Mesothelial cell of epicardium (in vitro differentiated cells): ENCODE measurements around the gene P3H3. TPM values are rescaled to one million over a fixed set of nuclear protein-coding genes. Genes with fewer than 3 reads are reported as not detected.
"Not testable (repeated sequence)": the region's sequence is repeated elsewhere in the genome, so short reads cannot be mapped to it uniquely, and the experiment has no call there.

Source experiments
- DNase-seq, 2 experiments: peaks; one replicate each; pipeline ENCODE4 v3.0.0; 2021; ENCODE audit warnings: low spot score in 2 of 2; ENCODE audit not compliant: unreplicated experiment in 2 of 2
- H3K27ac Mint-ChIP-seq: 2 replicates; pipeline ENCODE4 v1.8.0; 2021; ENCODE audit warnings: mixed read lengths
- H3K27me3 Mint-ChIP-seq: 2 replicates; pipeline ENCODE4 v1.8.0; 2021; ENCODE audit warnings: low read depth, mixed read lengths
- H3K36me3 Mint-ChIP-seq: 2 replicates; pipeline ENCODE4 v1.8.0; 2021; ENCODE audit warnings: mixed read lengths
- H3K4me1 Mint-ChIP-seq: 2 replicates; pipeline ENCODE4 v1.8.0; 2021; ENCODE audit warnings: mixed read lengths
- H3K4me3 Mint-ChIP-seq: 2 replicates; pipeline ENCODE4 v1.8.0; 2021; ENCODE audit warnings: mild to moderate bottlenecking, moderate library complexity, mixed read lengths
- H3K9me3 Mint-ChIP-seq: 2 replicates; pipeline ENCODE4 v1.8.0; 2021; ENCODE audit warnings: mixed read lengths
- total RNA-seq: library from RNA; stranded (reverse); gene quantifications from 3 replicates; pipeline ENCODE4 v1.2.1, GENCODE V29; 2021
- TF ChIP-seq, protein P1 (sequence below): fragments of 200-600 bp; sonication (generic); IDR thresholded peaks from one replicate; pipeline ENCODE4 v1.5.0; 2021; ENCODE audit warnings: antibody characterized with exemption; ENCODE audit not compliant: unreplicated experiment

Gene P3H3
- total RNA-seq, 1 donor from 2014 or later: 83.8 TPM

DNA sequence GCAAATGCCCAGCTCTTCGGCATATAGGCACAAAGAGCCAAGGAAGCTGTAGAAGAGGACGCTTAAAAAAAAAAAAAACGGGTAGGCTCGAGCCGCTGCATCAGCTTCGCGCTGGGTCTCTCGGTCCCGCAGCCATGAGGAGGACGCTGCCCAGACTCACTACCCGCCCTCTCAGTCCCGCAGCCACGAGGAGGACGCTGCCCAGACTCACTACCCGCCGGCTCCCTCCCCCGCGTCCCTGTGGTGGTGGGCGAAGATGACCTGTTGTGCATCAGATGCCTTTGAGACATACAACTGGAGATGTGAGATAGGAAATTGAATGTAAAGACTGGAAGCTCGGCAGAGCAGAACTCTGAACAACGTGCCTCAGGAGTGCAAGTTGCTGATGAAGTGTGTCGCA is 56.3 kb downstream of the P3H3 start:
- H3K4me3 Mint-ChIP-seq: no peak overlapping the region
- DNase-seq: no peak
- no peaks in the 10 kb centered on the region for H3K9me3 Mint-ChIP-seq
- H3K27ac Mint-ChIP-seq: no peak overlapping the region
- no peaks in the 10 kb centered on the region for H3K36me3 Mint-ChIP-seq
- peaks cover 9% of the 10 kb centered on the region for H3K4me1 Mint-ChIP-seq
- TF ChIP-seq, protein P1, sequence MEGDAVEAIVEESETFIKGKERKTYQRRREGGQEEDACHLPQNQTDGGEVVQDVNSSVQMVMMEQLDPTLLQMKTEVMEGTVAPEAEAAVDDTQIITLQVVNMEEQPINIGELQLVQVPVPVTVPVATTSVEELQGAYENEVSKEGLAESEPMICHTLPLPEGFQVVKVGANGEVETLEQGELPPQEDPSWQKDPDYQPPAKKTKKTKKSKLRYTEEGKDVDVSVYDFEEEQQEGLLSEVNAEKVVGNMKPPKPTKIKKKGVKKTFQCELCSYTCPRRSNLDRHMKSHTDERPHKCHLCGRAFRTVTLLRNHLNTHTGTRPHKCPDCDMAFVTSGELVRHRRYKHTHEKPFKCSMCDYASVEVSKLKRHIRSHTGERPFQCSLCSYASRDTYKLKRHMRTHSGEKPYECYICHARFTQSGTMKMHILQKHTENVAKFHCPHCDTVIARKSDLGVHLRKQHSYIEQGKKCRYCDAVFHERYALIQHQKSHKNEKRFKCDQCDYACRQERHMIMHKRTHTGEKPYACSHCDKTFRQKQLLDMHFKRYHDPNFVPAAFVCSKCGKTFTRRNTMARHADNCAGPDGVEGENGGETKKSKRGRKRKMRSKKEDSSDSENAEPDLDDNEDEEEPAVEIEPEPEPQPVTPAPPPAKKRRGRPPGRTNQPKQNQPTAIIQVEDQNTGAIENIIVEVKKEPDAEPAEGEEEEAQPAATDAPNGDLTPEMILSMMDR: no peak
- no peaks in the 10 kb centered on the region for H3K27me3 Mint-ChIP-seq

DNA sequence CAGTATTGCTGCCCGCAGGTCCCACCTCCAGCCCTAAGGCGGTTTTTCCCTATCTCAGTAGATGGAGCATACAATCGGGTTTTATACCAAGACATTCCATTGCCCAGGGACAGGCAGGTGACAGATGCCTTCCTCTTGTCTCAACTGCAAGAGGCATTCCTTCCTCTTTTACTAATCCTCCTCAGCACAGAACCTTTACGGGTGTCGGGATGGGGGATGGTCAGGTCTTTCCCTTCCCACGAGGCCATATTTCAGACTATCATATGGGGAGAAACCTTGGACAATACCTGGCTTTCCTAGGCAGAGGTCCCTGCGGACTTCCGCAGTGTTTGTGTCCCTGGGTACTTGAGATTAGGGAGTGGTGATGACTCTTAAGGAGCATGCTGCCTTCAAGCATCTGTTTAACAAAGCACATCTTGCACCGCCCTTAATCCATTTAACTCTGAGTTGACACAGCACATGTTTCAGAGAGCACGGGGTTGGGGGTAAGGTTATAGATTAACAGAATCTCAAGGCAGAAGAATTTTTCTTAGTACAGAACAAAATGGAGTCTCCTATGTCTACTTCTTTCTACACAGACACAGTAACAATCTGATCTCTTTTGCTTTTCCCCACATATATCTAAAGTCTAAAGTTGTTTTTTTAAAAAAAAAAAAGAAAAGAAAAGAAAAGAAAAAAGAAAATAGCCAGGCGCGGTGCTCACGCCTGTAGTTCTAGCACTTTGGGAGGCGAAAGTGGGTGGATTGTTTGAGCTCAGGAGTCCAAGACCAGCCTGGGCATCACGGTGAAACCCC is 58.2 kb downstream of the P3H3 start:
- not testable (repeated sequence) for DNase-seq

DNA sequence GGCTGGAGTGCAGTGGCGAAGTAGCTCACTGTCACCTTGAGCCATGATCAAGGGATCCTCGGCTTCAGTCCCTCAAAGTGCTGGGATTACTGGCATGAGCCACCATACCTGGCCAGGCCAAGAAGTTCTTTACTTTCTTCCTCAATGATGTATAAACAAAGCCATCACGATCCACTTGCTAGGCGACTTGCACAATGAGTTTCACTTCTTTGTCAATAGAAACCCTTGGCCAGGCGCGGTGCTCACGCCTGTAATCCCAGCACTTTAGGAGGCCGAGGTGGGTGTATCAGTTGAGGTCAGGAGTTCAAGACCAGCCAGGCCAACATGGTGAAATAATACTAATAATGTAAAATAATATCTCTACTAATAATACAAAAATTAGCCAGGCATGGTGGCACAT is 59.3 kb downstream of the P3H3 start:
- TF ChIP-seq, protein P1: no peak
- H3K9me3 Mint-ChIP-seq: no peaks in the 10 kb centered on the region
- DNase-seq: no peak
- no peaks in the 10 kb centered on the region for H3K27me3 Mint-ChIP-seq
- peaks cover 20% of the 10 kb centered on the region for H3K4me1 Mint-ChIP-seq
- no peak overlapping the region for H3K4me3 Mint-ChIP-seq
- no peak overlapping the region for H3K27ac Mint-ChIP-seq
- no peaks in the 10 kb centered on the region for H3K36me3 Mint-ChIP-seq

More for the DNA sequence above, 58.2 kb downstream of the P3H3 start:
- not testable (repeated sequence) for H3K36me3 Mint-ChIP-seq, H3K4me3 Mint-ChIP-seq, H3K27me3 Mint-ChIP-seq, H3K9me3 Mint-ChIP-seq
- peaks cover 17% of the 10 kb centered on the region for H3K4me1 Mint-ChIP-seq
- H3K27ac Mint-ChIP-seq: peak overlapping the region; percentile 86

DNA sequence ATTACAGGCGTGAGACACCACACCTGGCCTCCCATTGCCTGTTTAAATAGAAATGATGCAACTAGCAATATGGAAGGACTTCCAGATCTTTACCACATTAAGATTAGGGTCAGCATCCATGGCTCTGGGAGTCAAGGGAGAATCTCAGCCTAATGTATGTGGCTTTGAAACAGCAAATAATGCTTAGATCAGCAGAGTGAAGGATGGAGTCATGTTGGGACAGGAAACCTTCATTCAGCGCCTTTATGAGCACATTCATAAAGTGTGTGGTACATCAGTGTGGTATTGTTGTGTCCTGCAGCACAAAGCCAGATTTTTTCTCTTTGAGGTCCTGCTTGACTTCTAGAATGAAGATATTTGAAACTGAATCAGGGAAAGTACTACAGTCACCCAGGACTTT is 60.2 kb downstream of the P3H3 start:
- Mint-ChIP-seq H3K4me3 (no peak overlapping the region), H3K4me1 (peaks cover 20% of the 10 kb centered on the region), H3K27me3 (no peaks in the 10 kb centered on the region), H3K36me3 (no peaks in the 10 kb centered on the region), H3K9me3 (no peaks in the 10 kb centered on the region), H3K27ac (no peak overlapping the region)
- DNase-seq: no peak
- TF ChIP-seq, protein P1: no peak

DNA sequence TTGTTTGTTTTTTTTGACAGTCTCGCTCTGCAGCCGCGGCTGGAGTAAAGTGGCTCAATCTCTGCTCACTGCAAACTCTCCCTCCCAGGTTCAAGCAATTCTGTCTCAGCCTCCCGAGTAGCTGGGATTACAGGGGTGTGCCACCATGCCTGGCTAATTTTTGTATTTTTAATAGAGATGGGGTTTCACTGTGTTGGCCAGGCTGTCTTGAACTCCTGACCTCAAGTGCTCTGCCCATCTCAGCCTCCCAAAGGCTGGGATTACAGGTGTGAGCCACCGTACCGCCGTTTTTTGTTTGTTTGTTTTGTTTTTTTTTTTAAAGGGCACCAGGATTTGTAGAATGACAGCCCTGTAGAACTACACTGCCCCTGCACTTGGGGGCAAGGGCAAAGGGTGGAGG is 60.6 kb downstream of the P3H3 start:
- not testable (repeated sequence) for H3K36me3 Mint-ChIP-seq, H3K4me3 Mint-ChIP-seq, H3K27ac Mint-ChIP-seq, H3K9me3 Mint-ChIP-seq, DNase-seq, H3K27me3 Mint-ChIP-seq
- H3K4me1 Mint-ChIP-seq: peaks cover 20% of the 10 kb centered on the region

Other genes with a start within 250 kb of the P3H3 start
- gene CHD4, start 221.0 kb upstream of the P3H3 start, total RNA-seq: 332 to 358 TPM (median 332 TPM) in 3 replicates
- 1.3 to 1.7 TPM (median 1.3 TPM) in 3 replicates for gene LPAR5, start 192.4 kb upstream of the P3H3 start, total RNA-seq
- 2.7 to 3.7 TPM (median 3.5 TPM) in 3 replicates for gene ACRBP, start 181.0 kb upstream of the P3H3 start, total RNA-seq
- gene ING4, start 165.3 kb upstream of the P3H3 start, total RNA-seq: 63.5 to 69.0 TPM (median 64.2 TPM) in 3 replicates
- gene ZNF384, start 139.0 kb upstream of the P3H3 start, total RNA-seq: 94.9 to 101 TPM (median 96.3 TPM) in 3 replicates
- gene PIANP, start 127.6 kb upstream of the P3H3 start, total RNA-seq: 3.7 to 6.0 TPM (median 3.9 TPM) in 3 replicates
- 34.1 to 37.6 TPM (median 34.8 TPM) in 3 replicates for gene COPS7A, start 104.4 kb upstream of the P3H3 start, total RNA-seq
- gene MLF2, start 75.3 kb upstream of the P3H3 start, total RNA-seq: 195 to 203 TPM (median 202 TPM) in 3 replicates
- 320 to 338 TPM (median 323 TPM) in 3 replicates for gene PTMS, start 62.0 kb upstream of the P3H3 start, total RNA-seq
- 2.7 to 3.8 TPM (median 3.5 TPM) in 3 replicates for gene LAG3, start 55.9 kb upstream of the P3H3 start, total RNA-seq
- gene CD4, start 38.9 kb upstream of the P3H3 start, total RNA-seq: 2.9 to 3.9 TPM (median 3.8 TPM) in 3 replicates
- gene GPR162, start 6.6 kb upstream of the P3H3 start, total RNA-seq: 10.8 to 11.5 TPM (median 11.0 TPM) in 3 replicates
- 22.9 to 24.3 TPM (median 23.0 TPM) in 3 replicates for gene GNB3, start 12.5 kb downstream of the P3H3 start, total RNA-seq
- gene CDCA3, start 22.9 kb downstream of the P3H3 start, total RNA-seq: 11.9 to 18.6 TPM (median 14.3 TPM) in 3 replicates
- gene USP5, start 23.7 kb downstream of the P3H3 start, total RNA-seq: 119 to 126 TPM (median 122 TPM) in 3 replicates
- gene TPI1, start 39.1 kb downstream of the P3H3 start, total RNA-seq: 473 to 488 TPM (median 484 TPM) in 3 replicates
- 2.4 to 4.1 TPM (median 2.9 TPM) in 3 replicates for gene SPSB2, start 44.9 kb downstream of the P3H3 start, total RNA-seq
- 11.6 to 14.4 TPM (median 13.4 TPM) in 3 replicates for gene LRRC23, start 76.4 kb downstream of the P3H3 start, total RNA-seq
- gene ENO2, start 86.2 kb downstream of the P3H3 start, total RNA-seq: 30.2 to 30.7 TPM (median 30.2 TPM) in 3 replicates
- 193 to 205 TPM (median 195 TPM) in 3 replicates for gene ATN1, start 99.6 kb downstream of the P3H3 start, total RNA-seq
- not detected in 3 replicates for gene RNU7-1, start 115.4 kb downstream of the P3H3 start, total RNA-seq
- gene C12orf57, start 115.6 kb downstream of the P3H3 start, total RNA-seq: 203 to 215 TPM (median 204 TPM) in 3 replicates
- 21.6 to 26.2 TPM (median 23.6 TPM) in 3 replicates for gene PTPN6, start 122.9 kb downstream of the P3H3 start, total RNA-seq
- gene PHB2, start 142.3 kb downstream of the P3H3 start, total RNA-seq: 221 to 229 TPM (median 224 TPM) in 3 replicates
- gene EMG1, start 142.5 kb downstream of the P3H3 start, total RNA-seq: 31.6 to 37.7 TPM (median 33.5 TPM) in 3 replicates
- 44.6 to 45.9 TPM (median 45.1 TPM) in 3 replicates for gene LPCAT3, start 190.1 kb downstream of the P3H3 start, total RNA-seq
- gene C1S, start 232.3 kb downstream of the P3H3 start, total RNA-seq: 46.1 to 47.3 TPM (median 46.7 TPM) in 3 replicates